Measurements from ENCODE around the gene TMEM161B. TPM values are rescaled to one million over a fixed set of nuclear protein-coding genes. Genes with fewer than 3 reads are reported as not detected.
"Not testable (repeated sequence)": the region's sequence is repeated elsewhere in the genome, so short reads cannot be mapped to it uniquely, and the experiment has no call there.

TMEM161B gene
- total RNA-seq, 4 donors from 2014 or later, result 7.6 to 16.2 (median 10.1) TPM

DNA sequence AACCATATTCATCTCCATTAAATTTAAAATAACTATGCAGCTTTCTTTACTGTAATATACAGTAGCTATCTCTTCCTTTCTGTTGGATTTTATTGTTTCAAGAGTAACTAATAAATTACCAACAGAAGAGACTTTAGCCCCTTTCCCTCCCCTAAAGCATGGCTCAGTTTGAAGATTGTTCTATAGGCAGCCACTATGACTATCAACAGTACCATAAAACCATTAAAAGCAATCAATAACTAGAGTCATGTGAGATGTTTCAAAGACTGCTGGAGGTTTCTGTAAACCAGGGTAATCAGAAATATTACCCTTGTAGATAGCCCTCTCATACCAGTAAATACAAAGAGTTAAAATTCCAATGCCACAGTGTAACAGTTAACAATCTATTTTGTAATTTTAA is 73.0 kb downstream of the TMEM161B start:
- peaks cover 4 to 60% (median 24%) of the 10 kb centered on the region in 4 donors for H3K36me3 ChIP-seq
- intact Hi-C loops (cut with DNase I), result no loop called here
- no peaks in the 10 kb centered on the region for H3K27me3 ChIP-seq
- H3K9me3 ChIP-seq, result no peaks in the 10 kb centered on the region
- TF ChIP-seq POLR2AphosphoS5 (IDR thresholded peaks at IDR 0.05) (no peak), CTCF (IDR thresholded peaks at IDR 0.05) (no peak), POLR2A (IDR thresholded peaks at IDR 0.05; ENCODE audit: low read depth) (no peak), EP300 (IDR thresholded peaks at IDR 0.05) (no peak)
- H3K27ac ChIP-seq (replicated peaks in 1 of 4), result no peak overlapping the region
- H3K4me3 ChIP-seq, result no peak overlapping the region
- no peaks in the 10 kb centered on the region for H3K4me1 ChIP-seq
- DNase-seq (ENCODE audit: extremely low spot score), result no peak

- no peaks in the 10 kb centered on the region for H3K4me1 ChIP-seq
- peaks cover 0 to 17% (median 11%) of the 10 kb centered on the region in 4 donors for H3K9me3 ChIP-seq
- TF ChIP-seq POLR2AphosphoS5 (IDR thresholded peaks at IDR 0.05), result no peak
- TF ChIP-seq POLR2A (IDR thresholded peaks at IDR 0.05; ENCODE audit: low read depth), result no peak
- TF ChIP-seq CTCF (IDR thresholded peaks at IDR 0.05), result no peak
- no peak for TF ChIP-seq EP300 (IDR thresholded peaks at IDR 0.05)
- no peaks in the 10 kb centered on the region for H3K27me3 ChIP-seq
- no peak overlapping the region for H3K27ac ChIP-seq (replicated peaks in 1 of 4)
- no peak overlapping the region for H3K4me3 ChIP-seq
- intact Hi-C loops (cut with DNase I), result no loop called here
- H3K36me3 ChIP-seq, result peaks cover 14 to 58% (median 29%) of the 10 kb centered on the region in 4 donors
- no peak for DNase-seq (ENCODE audit: extremely low spot score)
- WGBS, result 86% methylated on average over 3 of the region's 3 CpGs
These were observed 74.7 kb downstream of the TMEM161B start for GRCh38 chr5:88193896-88194295.

DNA sequence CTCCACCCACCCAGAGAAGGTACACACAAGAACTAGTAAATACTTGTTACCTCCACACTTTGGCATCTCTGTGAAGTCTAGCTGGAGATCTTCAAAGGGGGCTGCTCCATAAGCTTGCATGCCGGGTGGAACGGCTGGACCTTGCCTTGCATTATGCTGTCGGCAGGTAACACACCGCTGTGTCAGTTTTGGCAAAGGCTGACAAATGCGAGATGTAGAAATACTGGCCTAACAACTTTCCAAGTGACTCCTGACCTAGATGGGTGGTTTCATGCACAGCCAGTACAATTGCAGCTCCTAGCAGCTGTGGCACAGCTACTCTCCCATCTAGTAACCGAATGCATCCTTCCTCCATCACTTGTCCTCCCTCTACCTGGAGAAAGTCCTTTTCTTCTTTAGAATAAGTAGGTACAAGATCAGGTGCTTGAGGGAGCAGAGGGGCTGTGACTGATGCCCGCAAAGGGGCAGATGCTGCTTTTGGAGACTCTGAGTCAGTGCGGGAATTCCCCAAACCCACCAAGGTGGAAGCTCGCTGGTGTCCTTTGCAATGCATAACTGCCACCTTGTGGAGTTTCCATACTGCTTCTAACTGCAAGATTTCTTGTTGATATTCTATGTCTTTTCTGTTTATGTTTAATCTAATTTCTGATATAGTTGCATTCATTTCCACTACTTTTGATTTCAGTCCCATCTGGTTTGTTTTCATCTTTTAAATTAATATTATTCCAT is 78.4 kb downstream of the TMEM161B start:
- no peaks in the 10 kb centered on the region for H3K27me3 ChIP-seq
- WGBS, result 96% methylated on average over 8 of the region's 9 CpGs
- H3K4me1 ChIP-seq, result no peaks in the 10 kb centered on the region
- H3K27ac ChIP-seq (replicated peaks in 1 of 4), result no peak overlapping the region
- no peak for TF ChIP-seq EP300 (IDR thresholded peaks at IDR 0.05)
- no peak for TF ChIP-seq POLR2AphosphoS5 (IDR thresholded peaks at IDR 0.05)
- TF ChIP-seq POLR2A (IDR thresholded peaks at IDR 0.05; ENCODE audit: low read depth), result no peak
- TF ChIP-seq CTCF (IDR thresholded peaks at IDR 0.05), result no peak
- peaks cover 14 to 37% (median 24%) of the 10 kb centered on the region in 4 donors for H3K36me3 ChIP-seq
- H3K4me3 ChIP-seq, result no peak overlapping the region
- intact Hi-C loops (cut with DNase I), result no loop called here
- DNase-seq (ENCODE audit: extremely low spot score), result no peak
- H3K9me3 ChIP-seq, result peaks cover 0 to 38% (median 31%) of the 10 kb centered on the region in 4 donors

- H3K27ac ChIP-seq (replicated peaks in 1 of 4); intact Hi-C loops (cut with DNase I); H3K27me3 ChIP-seq; DNase-seq (ENCODE audit: extremely low spot score); H3K4me3 ChIP-seq; H3K4me1 ChIP-seq: not testable (repeated sequence)
- 95% methylated on average over 4 of the region's 4 CpGs for WGBS
- H3K9me3 ChIP-seq, result peaks cover 0 to 38% (median 31%) of the 10 kb centered on the region in 4 donors
- peaks cover 14 to 35% (median 23%) of the 10 kb centered on the region in 4 donors for H3K36me3 ChIP-seq
These were observed 79.2 kb downstream of the TMEM161B start for GRCh38 chr5:88189484-88189883.

GRCh38 chr5:88188458-88189132 is 80.0 kb downstream of the TMEM161B start:
- Histone ChIP-seq H3K27ac (replicated peaks in 1 of 4) (no peak overlapping the region), H3K4me1 (no peaks in the 10 kb centered on the region), H3K4me3 (no peak overlapping the region), H3K36me3 (peaks cover 10 to 27% (median 18%) of the 10 kb centered on the region in 4 donors), H3K27me3 (no peaks in the 10 kb centered on the region), H3K9me3 (peaks cover 0 to 38% (median 31%) of the 10 kb centered on the region in 4 donors)
- TF ChIP-seq POLR2A (IDR thresholded peaks at IDR 0.05; ENCODE audit: low read depth) (no peak), EP300 (IDR thresholded peaks at IDR 0.05) (no peak), POLR2AphosphoS5 (IDR thresholded peaks at IDR 0.05) (no peak), CTCF (IDR thresholded peaks at IDR 0.05) (no peak)
- no peak for DNase-seq (ENCODE audit: extremely low spot score)
- 96% methylated on average over 9 of the region's 9 CpGs for WGBS
- intact Hi-C loops (cut with DNase I), result no loop called here
